HEK293 (cell line): Measurements from ENCODE around the gene GRK3.

ENCODE experiments used
- ZNF146 ChIP-seq: fragments of 450-650 bp; formaldehyde crosslinking; IDR thresholded peaks from 2 replicates; pipeline ENCODE4 v1.5.1; 2016; ENCODE audit warnings: missing biosample characterization, missing genetic modification characterization
- ZNF747 ChIP-seq: fragments of 450-650 bp; formaldehyde crosslinking; IDR thresholded peaks from 2 replicates; pipeline ENCODE4 v1.5.1; 2016; ENCODE audit warnings: missing biosample characterization, missing genetic modification characterization
- TF ChIP-seq, protein P1 (sequence below): fragments of 450-650 bp; formaldehyde crosslinking; IDR thresholded peaks from 2 replicates; pipeline ENCODE4 v1.5.1; 2016; ENCODE audit warnings: missing biosample characterization, missing genetic modification characterization, low read depth

DNA sequence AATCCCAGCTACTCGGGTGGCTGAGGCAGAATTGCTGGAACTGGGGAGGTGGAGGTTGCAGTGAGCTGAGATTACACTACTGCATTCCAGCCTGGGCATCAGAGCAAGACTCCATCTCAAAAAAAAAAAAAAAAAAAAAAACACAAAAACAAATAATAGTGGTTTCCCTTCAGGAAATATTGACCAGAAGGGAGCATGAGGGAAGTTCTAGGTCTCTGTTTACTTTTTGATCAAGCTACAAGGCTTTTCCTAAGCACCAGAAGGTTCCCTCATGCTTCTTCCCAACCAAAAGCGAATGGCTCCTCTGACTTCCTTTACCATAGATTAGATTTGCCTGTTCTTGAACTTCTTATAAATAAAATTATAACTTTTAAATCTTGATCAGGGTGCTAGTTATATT, 195.8 kb downstream of the GRK3 start:
- TF ChIP-seq ZNF146 (tag by site-specific recombination) (no peak), ZNF747 (tag by site-specific recombination) (no peak)
- TF ChIP-seq, protein P1, sequence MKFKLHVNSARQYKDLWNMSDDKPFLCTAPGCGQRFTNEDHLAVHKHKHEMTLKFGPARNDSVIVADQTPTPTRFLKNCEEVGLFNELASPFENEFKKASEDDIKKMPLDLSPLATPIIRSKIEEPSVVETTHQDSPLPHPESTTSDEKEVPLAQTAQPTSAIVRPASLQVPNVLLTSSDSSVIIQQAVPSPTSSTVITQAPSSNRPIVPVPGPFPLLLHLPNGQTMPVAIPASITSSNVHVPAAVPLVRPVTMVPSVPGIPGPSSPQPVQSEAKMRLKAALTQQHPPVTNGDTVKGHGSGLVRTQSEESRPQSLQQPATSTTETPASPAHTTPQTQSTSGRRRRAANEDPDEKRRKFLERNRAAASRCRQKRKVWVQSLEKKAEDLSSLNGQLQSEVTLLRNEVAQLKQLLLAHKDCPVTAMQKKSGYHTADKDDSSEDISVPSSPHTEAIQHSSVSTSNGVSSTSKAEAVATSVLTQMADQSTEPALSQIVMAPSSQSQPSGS (tag by site-specific recombination), result no peak
